Measurements from ENCODE around the gene MUC12. TPM values are rescaled to one million over a fixed set of nuclear protein-coding genes. Genes with fewer than 3 reads are reported as not detected.
"Not testable (repeated sequence)": the region's sequence is repeated elsewhere in the genome, so short reads cannot be mapped to it uniquely, and the experiment has no call there.

MUC12 gene
- total RNA-seq, 1 donor from 2014 or later, result 1.4 TPM

DNA sequence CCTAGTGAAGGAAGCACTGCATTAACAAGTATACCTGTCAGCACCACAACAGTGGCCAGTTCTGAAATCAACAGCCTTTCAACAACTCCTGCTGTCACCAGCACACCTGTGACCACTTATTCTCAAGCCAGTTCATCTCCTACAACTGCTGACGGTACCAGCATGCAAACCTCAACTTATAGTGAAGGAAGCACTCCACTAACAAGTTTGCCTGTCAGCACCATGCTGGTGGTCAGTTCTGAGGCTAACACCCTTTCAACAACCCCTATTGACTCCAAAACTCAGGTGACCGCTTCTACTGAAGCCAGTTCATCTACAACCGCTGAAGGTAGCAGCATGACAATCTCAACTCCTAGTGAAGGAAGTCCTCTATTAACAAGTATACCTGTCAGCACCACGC lies 66.6 kb downstream of the MUC12 start:
- DNase-seq (ENCODE audit: low spot score in 2 of 2, unreplicated experiment in 2 of 2), result no peak
- TF ChIP-seq, protein P1, sequence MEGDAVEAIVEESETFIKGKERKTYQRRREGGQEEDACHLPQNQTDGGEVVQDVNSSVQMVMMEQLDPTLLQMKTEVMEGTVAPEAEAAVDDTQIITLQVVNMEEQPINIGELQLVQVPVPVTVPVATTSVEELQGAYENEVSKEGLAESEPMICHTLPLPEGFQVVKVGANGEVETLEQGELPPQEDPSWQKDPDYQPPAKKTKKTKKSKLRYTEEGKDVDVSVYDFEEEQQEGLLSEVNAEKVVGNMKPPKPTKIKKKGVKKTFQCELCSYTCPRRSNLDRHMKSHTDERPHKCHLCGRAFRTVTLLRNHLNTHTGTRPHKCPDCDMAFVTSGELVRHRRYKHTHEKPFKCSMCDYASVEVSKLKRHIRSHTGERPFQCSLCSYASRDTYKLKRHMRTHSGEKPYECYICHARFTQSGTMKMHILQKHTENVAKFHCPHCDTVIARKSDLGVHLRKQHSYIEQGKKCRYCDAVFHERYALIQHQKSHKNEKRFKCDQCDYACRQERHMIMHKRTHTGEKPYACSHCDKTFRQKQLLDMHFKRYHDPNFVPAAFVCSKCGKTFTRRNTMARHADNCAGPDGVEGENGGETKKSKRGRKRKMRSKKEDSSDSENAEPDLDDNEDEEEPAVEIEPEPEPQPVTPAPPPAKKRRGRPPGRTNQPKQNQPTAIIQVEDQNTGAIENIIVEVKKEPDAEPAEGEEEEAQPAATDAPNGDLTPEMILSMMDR (IDR thresholded peaks at IDR 0.05; ENCODE audit: unreplicated experiment), result no peak
- Mint-ChIP-seq H3K4me1 (no peaks in the 10 kb centered on the region), H3K27me3 (ENCODE audit: low read depth) (no peaks in the 10 kb centered on the region), H3K9me3 (no peaks in the 10 kb centered on the region), H3K27ac (no peak overlapping the region), H3K4me3 (no peak overlapping the region), H3K36me3 (no peaks in the 10 kb centered on the region)

DNA sequence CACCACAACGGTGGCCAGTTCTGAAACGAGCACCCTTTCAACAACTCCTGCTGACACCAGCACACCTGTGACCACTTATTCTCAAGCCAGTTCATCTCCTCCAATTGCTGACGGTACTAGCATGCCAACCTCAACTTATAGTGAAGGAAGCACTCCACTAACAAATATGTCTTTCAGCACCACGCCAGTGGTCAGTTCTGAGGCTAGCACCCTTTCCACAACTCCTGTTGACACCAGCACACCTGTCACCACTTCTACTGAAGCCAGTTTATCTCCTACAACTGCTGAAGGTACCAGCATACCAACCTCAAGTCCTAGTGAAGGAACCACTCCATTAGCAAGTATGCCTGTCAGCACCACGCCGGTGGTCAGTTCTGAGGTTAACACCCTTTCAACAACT lies 71.9 kb downstream of the MUC12 start:
- not testable (repeated sequence) for H3K27ac Mint-ChIP-seq

DNA sequence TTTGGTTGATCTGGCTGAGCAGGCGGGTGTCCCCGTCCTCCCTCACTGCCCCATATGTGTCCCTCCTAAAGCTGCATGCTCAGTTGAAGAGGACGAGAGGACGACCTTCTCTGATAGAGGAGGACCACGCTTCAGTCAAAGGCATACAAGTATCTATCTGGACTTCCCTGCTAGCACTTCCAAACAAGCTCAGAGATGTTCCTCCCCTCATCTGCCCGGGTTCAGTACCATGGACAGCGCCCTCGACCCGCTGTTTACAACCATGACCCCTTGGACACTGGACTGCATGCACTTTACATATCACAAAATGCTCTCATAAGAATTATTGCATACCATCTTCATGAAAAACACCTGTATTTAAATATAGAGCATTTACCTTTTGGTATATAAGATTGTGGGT lies 89.0 kb downstream of the MUC12 start:
- peak; percentile 37 to 74 for DNase-seq (ENCODE audit: low spot score in 2 of 2, unreplicated experiment in 2 of 2)
- no peak overlapping the region for H3K27ac Mint-ChIP-seq
- no peak overlapping the region for H3K4me3 Mint-ChIP-seq
- no peaks in the 10 kb centered on the region for H3K4me1 Mint-ChIP-seq
- peaks cover 64% of the 10 kb centered on the region for H3K27me3 Mint-ChIP-seq (ENCODE audit: low read depth)
- no peaks in the 10 kb centered on the region for H3K9me3 Mint-ChIP-seq
- TF ChIP-seq, protein P1 (IDR thresholded peaks at IDR 0.05; ENCODE audit: unreplicated experiment), result no peak
- no peaks in the 10 kb centered on the region for H3K36me3 Mint-ChIP-seq

More for the DNA sequence above, 71.9 kb downstream of the MUC12 start:
- not testable (repeated sequence) for H3K4me1 Mint-ChIP-seq; DNase-seq (ENCODE audit: low spot score in 2 of 2, unreplicated experiment in 2 of 2); H3K4me3 Mint-ChIP-seq; H3K27me3 Mint-ChIP-seq (ENCODE audit: low read depth); H3K9me3 Mint-ChIP-seq; H3K36me3 Mint-ChIP-seq

DNA sequence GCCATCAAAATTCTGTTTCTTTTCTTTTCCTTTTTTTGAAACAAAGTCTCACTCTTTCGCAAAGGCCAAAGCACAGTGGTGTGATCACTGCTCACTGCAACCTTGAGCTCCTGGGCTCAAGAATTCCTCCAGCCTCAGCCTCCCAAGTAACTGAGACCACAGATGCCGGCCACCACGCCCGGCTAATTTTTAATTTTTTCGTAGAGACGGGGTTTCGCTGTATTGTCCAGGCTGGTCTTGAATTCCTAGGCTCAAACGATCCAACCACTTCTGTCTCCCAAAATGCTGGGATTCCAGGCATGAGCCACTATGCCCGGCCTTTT lies 90.2 kb downstream of the MUC12 start:
- TF ChIP-seq, protein P1 (IDR thresholded peaks at IDR 0.05; ENCODE audit: unreplicated experiment), result peak; percentile 45
- no peak for DNase-seq (ENCODE audit: low spot score in 2 of 2, unreplicated experiment in 2 of 2)
- no peak overlapping the region for H3K27ac Mint-ChIP-seq
- no peak overlapping the region for H3K4me3 Mint-ChIP-seq
- H3K9me3 Mint-ChIP-seq, result no peaks in the 10 kb centered on the region
- no peaks in the 10 kb centered on the region for H3K4me1 Mint-ChIP-seq
- H3K36me3 Mint-ChIP-seq, result no peaks in the 10 kb centered on the region
- peaks cover 60% of the 10 kb centered on the region for H3K27me3 Mint-ChIP-seq (ENCODE audit: low read depth)

DNA sequence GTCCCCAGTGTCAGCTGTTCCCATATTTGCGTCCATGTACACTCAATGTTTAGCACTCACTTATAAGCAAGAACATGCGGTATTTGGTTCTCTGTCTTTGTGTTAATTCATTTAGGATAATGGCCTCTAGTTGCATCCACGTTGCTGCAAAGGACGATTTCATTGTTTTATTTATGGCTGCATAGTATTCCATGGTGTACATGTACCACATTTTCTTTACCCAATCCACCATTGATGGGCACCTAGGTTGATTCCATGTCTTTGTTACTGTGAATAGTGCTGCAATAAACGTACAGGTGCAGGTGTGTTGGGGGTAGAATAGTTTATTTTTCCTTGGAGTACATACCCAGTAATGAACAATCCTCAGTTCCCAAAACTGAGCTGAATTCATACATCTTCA lies 91.6 kb downstream of the MUC12 start:
- no peak for DNase-seq (ENCODE audit: low spot score in 2 of 2, unreplicated experiment in 2 of 2)
- H3K27me3 Mint-ChIP-seq (ENCODE audit: low read depth), result peaks cover 48% of the 10 kb centered on the region
- H3K4me1 Mint-ChIP-seq, result peaks cover under 1% of the 10 kb centered on the region
- no peak overlapping the region for H3K4me3 Mint-ChIP-seq
- no peaks in the 10 kb centered on the region for H3K9me3 Mint-ChIP-seq
- H3K36me3 Mint-ChIP-seq, result no peaks in the 10 kb centered on the region
- TF ChIP-seq, protein P1 (IDR thresholded peaks at IDR 0.05; ENCODE audit: unreplicated experiment), result no peak
- H3K27ac Mint-ChIP-seq, result no peak overlapping the region

DNA sequence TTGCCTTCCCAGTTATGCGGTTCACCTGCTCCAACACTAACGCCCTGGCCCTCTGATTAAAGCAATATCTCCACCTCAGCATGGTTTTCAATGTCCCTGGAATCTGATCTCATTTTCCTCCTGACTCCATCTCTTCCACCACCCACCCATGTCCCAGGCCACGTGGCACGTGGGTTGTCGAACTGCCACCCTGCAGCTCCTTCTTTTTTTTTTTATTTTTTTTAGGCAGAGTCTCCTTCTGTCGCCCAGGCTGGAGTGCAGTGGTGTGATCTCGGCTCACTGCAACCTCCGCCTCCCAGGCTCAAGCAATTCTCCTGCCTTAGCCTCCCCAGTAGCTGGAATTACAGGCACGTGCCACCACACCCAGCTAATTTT lies 94.8 kb downstream of the MUC12 start:
- not testable (repeated sequence) for DNase-seq (ENCODE audit: low spot score in 2 of 2, unreplicated experiment in 2 of 2)

DNA sequence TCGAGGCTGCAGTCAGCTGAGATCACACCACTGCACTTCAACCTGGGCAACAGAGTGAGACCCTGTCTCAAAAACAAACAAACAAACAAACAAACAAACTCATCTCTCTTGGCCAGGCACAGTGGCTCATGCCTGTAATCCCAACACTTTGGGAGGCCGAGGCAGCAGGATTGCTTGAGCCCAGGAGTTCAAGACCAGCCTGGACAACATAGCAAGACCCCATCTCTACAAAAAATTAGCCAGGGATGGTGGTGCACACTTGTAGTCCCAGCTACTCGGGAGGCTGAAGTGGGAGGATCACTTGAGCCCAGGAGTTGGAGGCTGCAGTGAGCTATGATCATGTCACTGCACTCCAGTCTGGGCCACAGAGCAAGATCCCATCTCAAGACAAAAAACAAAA lies 95.8 kb downstream of the MUC12 start:
- Mint-ChIP-seq H3K27me3 (ENCODE audit: low read depth) (peaks cover 20% of the 10 kb centered on the region), H3K4me1 (peaks cover 10% of the 10 kb centered on the region)
- H3K27ac Mint-ChIP-seq; H3K9me3 Mint-ChIP-seq; H3K36me3 Mint-ChIP-seq; DNase-seq (ENCODE audit: low spot score in 2 of 2, unreplicated experiment in 2 of 2); H3K4me3 Mint-ChIP-seq: not testable (repeated sequence)

More for the DNA sequence above, 94.8 kb downstream of the MUC12 start:
- H3K36me3 Mint-ChIP-seq, H3K4me3 Mint-ChIP-seq, H3K27ac Mint-ChIP-seq, H3K9me3 Mint-ChIP-seq: not testable (repeated sequence)
- Mint-ChIP-seq H3K4me1 (peaks cover 10% of the 10 kb centered on the region), H3K27me3 (ENCODE audit: low read depth) (peaks cover 24% of the 10 kb centered on the region)

Data from mesothelial cell of epicardium (in vitro differentiated cells).